ENCODE data around the gene COG6. TPM values are rescaled to one million over a fixed set of nuclear protein-coding genes. Genes with fewer than 3 reads are reported as not detected.

Gene COG6
- total and polyA plus RNA-seq, 10 of the 15 experiments (the other 5 are each of a cell fraction or from before 2014, with no cell fraction given), result 4.5 to 29.8 (median 12.6) TPM

DNA sequence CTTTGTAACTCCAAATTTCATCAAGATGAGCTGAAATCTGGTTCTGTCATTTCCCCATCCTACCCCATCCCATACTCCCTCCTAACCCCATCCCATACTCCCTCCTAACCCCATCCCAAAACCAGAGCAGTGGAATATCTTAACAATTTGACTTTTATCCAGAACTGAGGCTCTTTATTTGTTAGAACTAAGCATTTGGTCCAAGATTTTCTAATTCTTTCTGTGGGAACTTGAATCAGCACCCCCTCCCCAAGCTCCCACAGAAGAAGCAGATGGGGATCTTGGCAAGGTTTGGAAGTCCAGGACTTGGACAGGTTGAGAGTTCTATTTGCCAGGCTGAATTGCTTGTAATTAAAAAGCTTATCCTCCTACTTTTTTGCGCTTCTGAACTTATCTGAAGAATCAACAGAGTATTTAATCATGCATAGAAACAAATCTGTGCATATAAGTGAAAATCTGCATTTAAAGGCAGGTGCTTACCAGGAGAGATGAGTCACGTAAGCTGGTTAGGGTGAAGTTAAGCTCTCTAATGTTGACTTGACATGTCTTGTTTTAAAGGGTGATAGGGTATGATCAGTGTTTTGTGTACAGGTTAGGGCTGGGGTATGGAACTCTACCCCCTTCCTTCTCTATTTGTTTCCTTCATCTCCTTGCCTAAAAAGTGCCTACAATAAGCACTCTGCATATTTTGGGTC is 111.1 kb downstream of the COG6 start:
- BruUV-seq (replicated peaks), result no TSS peak
- no peak for ATAC-seq
- Histone ChIP-seq H3K27ac (ENCODE audit: control insufficient read depth, insufficient read depth) (no peak overlapping the region), H3K4me1 (ENCODE audit: control insufficient read depth, insufficient read depth, low read length) (no peaks in the 10 kb centered on the region), H3K27me3 (replicated peaks in 1 of 2; ENCODE audit: control insufficient read depth in 2 of 2, insufficient read depth in 2 of 2, low read length in 1 of 2) (no peaks in the 10 kb centered on the region), H3K9ac (ENCODE audit: control insufficient read depth, insufficient read depth, low read length) (no peak overlapping the region), H3K4me3 (no peak overlapping the region), H3K36me3 (ENCODE audit: control insufficient read depth in 2 of 2, insufficient read depth in 2 of 2, low read length in 1 of 2) (no peaks in the 10 kb centered on the region), H4K20me1 (ENCODE audit: control insufficient read depth, insufficient read depth) (no peaks in the 10 kb centered on the region), H3K9me3 (replicated peaks; ENCODE audit: control insufficient read depth, insufficient read depth, low read length) (no peaks in the 10 kb centered on the region), H3K79me2 (ENCODE audit: control insufficient read depth, insufficient read depth, low read length) (no peaks in the 10 kb centered on the region), H3K4me2 (ENCODE audit: control insufficient read depth, insufficient read depth) (no peak overlapping the region), H2AFZ (ENCODE audit: control insufficient read depth, low read depth, low read length) (no peak overlapping the region)
- SMC1A ChIA-PET (ENCODE audit: uncharacterized antibody, unreplicated experiment), result interaction anchor here (1.5 to 2.3 kb wide), 2 partner anchors 916 to 1011 kb away, joined by 3 to 6 read pairs; no protein-coding TSS in a partner anchor
- TF ChIP-seq CBX5 (IDR thresholded peaks at IDR 0.05; ENCODE audit: low read depth) (no peak), ZNF24 (IDR thresholded peaks at IDR 0.05) (no peak), ESRRA (IDR thresholded peaks at IDR 0.05; ENCODE audit: low read length) (no peak), WRNIP1 (IDR thresholded peaks at IDR 0.05; ENCODE audit: borderline replicate concordance, low read depth, low read length) (no peak), SRF (IDR thresholded peaks at IDR 0.05; ENCODE audit: low read depth in 2 of 2, low read length in 2 of 2) (no peak), STAT3 (IDR thresholded peaks at IDR 0.05; ENCODE audit: low read depth, low read length) (no peak), NR2C1 (IDR thresholded peaks at IDR 0.05) (no peak), KLF5 (IDR thresholded peaks at IDR 0.05; ENCODE audit: partially characterized antibody) (no peak), MTA3 (IDR thresholded peaks at IDR 0.05; ENCODE audit: borderline replicate concordance, low read length) (no peak), TAF1 (IDR thresholded peaks at IDR 0.05; ENCODE audit: borderline replicate concordance, low read depth, low read length) (no peak), MXI1 (IDR thresholded peaks at IDR 0.05; ENCODE audit: low read depth, low read length) (no peak), ZNF217 (IDR thresholded peaks at IDR 0.05) (no peak), CBX3 (IDR thresholded peaks at IDR 0.05; ENCODE audit: borderline replicate concordance, low read depth) (no peak), YBX1 (IDR thresholded peaks at IDR 0.05) (no peak), TBL1XR1 (IDR thresholded peaks at IDR 0.05; ENCODE audit: low read depth, low read length) (no peak)
- TF ChIP-seq, protein P1, sequence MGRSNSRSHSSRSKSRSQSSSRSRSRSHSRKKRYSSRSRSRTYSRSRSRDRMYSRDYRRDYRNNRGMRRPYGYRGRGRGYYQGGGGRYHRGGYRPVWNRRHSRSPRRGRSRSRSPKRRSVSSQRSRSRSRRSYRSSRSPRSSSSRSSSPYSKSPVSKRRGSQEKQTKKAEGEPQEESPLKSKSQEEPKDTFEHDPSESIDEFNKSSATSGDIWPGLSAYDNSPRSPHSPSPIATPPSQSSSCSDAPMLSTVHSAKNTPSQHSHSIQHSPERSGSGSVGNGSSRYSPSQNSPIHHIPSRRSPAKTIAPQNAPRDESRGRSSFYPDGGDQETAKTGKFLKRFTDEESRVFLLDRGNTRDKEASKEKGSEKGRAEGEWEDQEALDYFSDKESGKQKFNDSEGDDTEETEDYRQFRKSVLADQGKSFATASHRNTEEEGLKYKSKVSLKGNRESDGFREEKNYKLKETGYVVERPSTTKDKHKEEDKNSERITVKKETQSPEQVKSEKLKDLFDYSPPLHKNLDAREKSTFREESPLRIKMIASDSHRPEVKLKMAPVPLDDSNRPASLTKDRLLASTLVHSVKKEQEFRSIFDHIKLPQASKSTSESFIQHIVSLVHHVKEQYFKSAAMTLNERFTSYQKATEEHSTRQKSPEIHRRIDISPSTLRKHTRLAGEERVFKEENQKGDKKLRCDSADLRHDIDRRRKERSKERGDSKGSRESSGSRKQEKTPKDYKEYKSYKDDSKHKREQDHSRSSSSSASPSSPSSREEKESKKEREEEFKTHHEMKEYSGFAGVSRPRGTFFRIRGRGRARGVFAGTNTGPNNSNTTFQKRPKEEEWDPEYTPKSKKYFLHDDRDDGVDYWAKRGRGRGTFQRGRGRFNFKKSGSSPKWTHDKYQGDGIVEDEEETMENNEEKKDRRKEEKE (IDR thresholded peaks at IDR 0.05), result no peak
- TF ChIP-seq, protein P2, sequence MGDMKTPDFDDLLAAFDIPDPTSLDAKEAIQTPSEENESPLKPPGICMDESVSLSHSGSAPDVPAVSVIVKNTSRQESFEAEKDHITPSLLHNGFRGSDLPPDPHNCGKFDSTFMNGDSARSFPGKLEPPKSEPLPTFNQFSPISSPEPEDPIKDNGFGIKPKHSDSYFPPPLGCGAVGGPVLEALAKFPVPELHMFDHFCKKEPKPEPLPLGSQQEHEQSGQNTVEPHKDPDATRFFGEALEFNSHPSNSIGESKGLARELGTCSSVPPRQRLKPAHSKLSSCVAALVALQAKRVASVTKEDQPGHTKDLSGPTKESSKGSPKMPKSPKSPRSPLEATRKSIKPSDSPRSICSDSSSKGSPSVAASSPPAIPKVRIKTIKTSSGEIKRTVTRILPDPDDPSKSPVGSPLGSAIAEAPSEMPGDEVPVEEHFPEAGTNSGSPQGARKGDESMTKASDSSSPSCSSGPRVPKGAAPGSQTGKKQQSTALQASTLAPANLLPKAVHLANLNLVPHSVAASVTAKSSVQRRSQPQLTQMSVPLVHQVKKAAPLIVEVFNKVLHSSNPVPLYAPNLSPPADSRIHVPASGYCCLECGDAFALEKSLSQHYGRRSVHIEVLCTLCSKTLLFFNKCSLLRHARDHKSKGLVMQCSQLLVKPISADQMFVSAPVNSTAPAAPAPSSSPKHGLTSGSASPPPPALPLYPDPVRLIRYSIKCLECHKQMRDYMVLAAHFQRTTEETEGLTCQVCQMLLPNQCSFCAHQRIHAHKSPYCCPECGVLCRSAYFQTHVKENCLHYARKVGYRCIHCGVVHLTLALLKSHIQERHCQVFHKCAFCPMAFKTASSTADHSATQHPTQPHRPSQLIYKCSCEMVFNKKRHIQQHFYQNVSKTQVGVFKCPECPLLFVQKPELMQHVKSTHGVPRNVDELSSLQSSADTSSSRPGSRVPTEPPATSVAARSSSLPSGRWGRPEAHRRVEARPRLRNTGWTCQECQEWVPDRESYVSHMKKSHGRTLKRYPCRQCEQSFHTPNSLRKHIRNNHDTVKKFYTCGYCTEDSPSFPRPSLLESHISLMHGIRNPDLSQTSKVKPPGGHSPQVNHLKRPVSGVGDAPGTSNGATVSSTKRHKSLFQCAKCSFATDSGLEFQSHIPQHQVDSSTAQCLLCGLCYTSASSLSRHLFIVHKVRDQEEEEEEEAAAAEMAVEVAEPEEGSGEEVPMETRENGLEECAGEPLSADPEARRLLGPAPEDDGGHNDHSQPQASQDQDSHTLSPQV (IDR thresholded peaks at IDR 0.05), result no peak
- TF ChIP-seq, protein P3, sequence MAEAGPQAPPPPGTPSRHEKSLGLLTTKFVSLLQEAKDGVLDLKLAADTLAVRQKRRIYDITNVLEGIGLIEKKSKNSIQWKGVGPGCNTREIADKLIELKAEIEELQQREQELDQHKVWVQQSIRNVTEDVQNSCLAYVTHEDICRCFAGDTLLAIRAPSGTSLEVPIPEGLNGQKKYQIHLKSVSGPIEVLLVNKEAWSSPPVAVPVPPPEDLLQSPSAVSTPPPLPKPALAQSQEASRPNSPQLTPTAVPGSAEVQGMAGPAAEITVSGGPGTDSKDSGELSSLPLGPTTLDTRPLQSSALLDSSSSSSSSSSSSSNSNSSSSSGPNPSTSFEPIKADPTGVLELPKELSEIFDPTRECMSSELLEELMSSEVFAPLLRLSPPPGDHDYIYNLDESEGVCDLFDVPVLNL (IDR thresholded peaks at IDR 0.05; ENCODE audit: low read depth, low read length), result no peak
- in situ Hi-C loops (cut with MboI) (no loop called here), intact Hi-C loops (cut with micrococcal nuclease; ENCODE audit: unreplicated experiment) (no loop called here)
- FAIRE-seq, result no peak
- RAD21 ChIA-PET (ENCODE audit: unreplicated experiment), result interaction anchor here (1.2 kb wide), 1 partner anchor 81 kb away, joined by 3 read pairs; no protein-coding TSS in a partner anchor
- CTCF ChIA-PET, result interaction anchor here (1.0 to 1.6 kb wide), 4 partner anchors 10 to 916 kb away, joined by 3 to 6 read pairs (median 4); no protein-coding TSS in a partner anchor
- POLR2A ChIA-PET, result no interaction called here
- DNase-seq (ENCODE audit: low read depth, low spot score), result no peak
- 91% methylated on average over 2 of the region's 2 CpGs for WGBS (ENCODE audit: insufficient coverage, insufficient replicate concordance, low lambda C conversion rate, missing lambda C conversion rate)

All from GM12878 (cell line).